HG03378 (cell line): ENCODE results near the gene ARHGEF26.

ENCODE experiments used
- ATAC-seq: cut with Tn5 transposase; IDR thresholded peaks from one replicate; pipeline ENCODE4 v1.9.1; 2021; ENCODE audit warnings: mild to moderate bottlenecking, moderate library complexity; ENCODE audit not compliant: unreplicated experiment

The ARHGEF26 gene

GRCh38 chr3:154112146-154112852 is 8.9 kb upstream of the ARHGEF26 start:
- no peak for ATAC-seq

GRCh38 chr3:154113609-154114008 is 7.6 kb upstream of the ARHGEF26 start:
- no peak for ATAC-seq

- ATAC-seq = no peak
Measured at GRCh38 chr3:154115332-154115731, 5.9 kb upstream of the ARHGEF26 start.

GRCh38 chr3:154119951-154120350 is 1.2 kb upstream of the ARHGEF26 start:
- no peak for ATAC-seq

- ATAC-seq = no peak
Measured at GRCh38 chr3:154121701-154122551, 736 bp downstream of the ARHGEF26 start.

GRCh38 chr3:154122552-154122911 is 1.3 kb downstream of the ARHGEF26 start:
- ATAC-seq = no peak

GRCh38 chr3:154122912-154123559 is 1.8 kb downstream of the ARHGEF26 start:
- no peak for ATAC-seq

GRCh38 chr3:154123906-154124305 is 2.7 kb downstream of the ARHGEF26 start:
- ATAC-seq = no peak

GRCh38 chr3:154125378-154126030 is 4.3 kb downstream of the ARHGEF26 start:
- no peak for ATAC-seq

GRCh38 chr3:154126651-154127050 is 5.5 kb downstream of the ARHGEF26 start:
- no peak for ATAC-seq

- no peak for ATAC-seq
Measured at GRCh38 chr3:154129625-154130024, 8.4 kb downstream of the ARHGEF26 start.

- ATAC-seq = no peak
Measured at GRCh38 chr3:154130540-154130939, 9.3 kb downstream of the ARHGEF26 start.

- ATAC-seq = no peak
Measured at GRCh38 chr3:154131830-154132229, 10.6 kb downstream of the ARHGEF26 start.

GRCh38 chr3:154132777-154133375 is 11.7 kb downstream of the ARHGEF26 start:
- no peak for ATAC-seq

GRCh38 chr3:154135511-154136173 is 14.5 kb downstream of the ARHGEF26 start:
- no peak for ATAC-seq

GRCh38 chr3:154137036-154137435 is 15.8 kb downstream of the ARHGEF26 start:
- ATAC-seq = no peak

GRCh38 chr3:154139996-154140436 is 18.8 kb downstream of the ARHGEF26 start:
- no peak for ATAC-seq

GRCh38 chr3:154142608-154143007 is 21.4 kb downstream of the ARHGEF26 start:
- ATAC-seq = no peak

GRCh38 chr3:154143873-154144272 is 22.7 kb downstream of the ARHGEF26 start:
- ATAC-seq = no peak

GRCh38 chr3:154144825-154145465 is 23.8 kb downstream of the ARHGEF26 start:
- no peak for ATAC-seq
